ENCODE measurements around the gene GNAT2.

GRCh38 chr1:109620401-109620791 lies 980 bp upstream of the GNAT2 start:
- no peak for TF ChIP-seq CTCF (IDR thresholded peaks at IDR 0.05)
- TF ChIP-seq POLR2AphosphoS5 (IDR thresholded peaks at IDR 0.05), result no peak
- no peak for TF ChIP-seq EP300 (IDR thresholded peaks at IDR 0.05)
